GM12892 (cell line): ENCODE measurements around the gene IL1RAP.

Experiments
- DNase-seq: peaks from one replicate; pipeline ENCODE4 v3.0.0; 2011; ENCODE audit not compliant: insufficient read length
- FAIRE-seq: peaks from 2 replicates; lab custom pipeline; 2011; peaks lifted over from hg19 to GRCh38; lab: Jason Lieb, UNC
- POLR2A ChIP-seq: IDR thresholded peaks from 2 replicates; pipeline ENCODE4 v1.6.1; 2011; ENCODE audit warnings: low read depth, low read length, control low read depth
- POLR2AphosphoS5 ChIP-seq: IDR thresholded peaks from 2 replicates; pipeline ENCODE4 v1.6.1; 2011; ENCODE audit warnings: low read depth, low read length, control low read depth
- TAF1 ChIP-seq: IDR thresholded peaks from 2 replicates; pipeline ENCODE4 v1.6.1; 2011; ENCODE audit warnings: low read depth, mild to moderate bottlenecking, control low read depth, low read length, borderline replicate concordance

IL1RAP gene

GRCh38 chr3:190532731-190533203 is 18.9 kb downstream of the IL1RAP start:
- FAIRE-seq (no peak), DNase-seq (no peak)
- no peak for TF ChIP-seq POLR2A
- TF ChIP-seq TAF1: no peak
- TF ChIP-seq POLR2AphosphoS5: no peak

- no peak for FAIRE-seq
- TF ChIP-seq POLR2AphosphoS5 (no peak), POLR2A (no peak), TAF1 (no peak)
- no peak for DNase-seq
Observed at GRCh38 chr3:190533511-190534281, 19.8 kb downstream of the IL1RAP start.

- FAIRE-seq (no peak), DNase-seq (no peak)
- TF ChIP-seq POLR2A: no peak
- no peak for TF ChIP-seq POLR2AphosphoS5
Observed at GRCh38 chr3:190534386-190534785, 20.5 kb downstream of the IL1RAP start.

- no peak for DNase-seq
- TF ChIP-seq POLR2A: no peak
- TF ChIP-seq POLR2AphosphoS5: no peak
- TF ChIP-seq TAF1: no peak
- FAIRE-seq: no peak
Observed at GRCh38 chr3:190534986-190535385, 21.1 kb downstream of the IL1RAP start.

GRCh38 chr3:190537146-190537545 is 23.3 kb downstream of the IL1RAP start:
- DNase-seq (no peak), FAIRE-seq (no peak)
- TF ChIP-seq POLR2A: no peak
- TF ChIP-seq TAF1: no peak
- TF ChIP-seq POLR2AphosphoS5: no peak

GRCh38 chr3:190538288-190538687 is 24.4 kb downstream of the IL1RAP start:
- no peak for TF ChIP-seq POLR2A
- no peak for FAIRE-seq
- DNase-seq: no peak

GRCh38 chr3:190539526-190539925 is 25.6 kb downstream of the IL1RAP start:
- no peak for TF ChIP-seq POLR2A
- no peak for TF ChIP-seq POLR2AphosphoS5
- DNase-seq: no peak
- no peak for FAIRE-seq

GRCh38 chr3:190541008-190541407 is 27.1 kb downstream of the IL1RAP start:
- FAIRE-seq (no peak), DNase-seq (no peak)
- TF ChIP-seq POLR2A: no peak
- no peak for TF ChIP-seq TAF1

GRCh38 chr3:190541560-190541959 is 27.7 kb downstream of the IL1RAP start:
- FAIRE-seq: no peak
- TF ChIP-seq POLR2A: no peak
- TF ChIP-seq TAF1: no peak
- no peak for TF ChIP-seq POLR2AphosphoS5

GRCh38 chr3:190542846-190543245 is 29.0 kb downstream of the IL1RAP start:
- TF ChIP-seq TAF1: no peak
- no peak for TF ChIP-seq POLR2AphosphoS5
- no peak for DNase-seq
- no peak for FAIRE-seq

More at GRCh38 chr3:190541560-190541959, 27.7 kb downstream of the IL1RAP start:
- no peak for DNase-seq

- FAIRE-seq (peak; percentile 62), DNase-seq (no peak)
- TF ChIP-seq POLR2AphosphoS5 (no peak), TAF1 (no peak), POLR2A (no peak)
Observed at GRCh38 chr3:190543671-190544070, 29.8 kb downstream of the IL1RAP start.

- DNase-seq: no peak
- no peak for FAIRE-seq
- no peak for TF ChIP-seq TAF1
- no peak for TF ChIP-seq POLR2A
- TF ChIP-seq POLR2AphosphoS5: no peak
Observed at GRCh38 chr3:190545191-190545590, 31.3 kb downstream of the IL1RAP start.
